ENCODE measurements around the gene NCKAP5.

The NCKAP5 gene

GRCh38 chr2:132741754-132742153, 826.5 kb downstream of the NCKAP5 start:
- TF ChIP-seq CTCF (IDR thresholded peaks at IDR 0.05; ENCODE audit: control insufficient read depth, extremely low read depth, insufficient read depth) = no peak
- H3K4me3 ChIP-seq (ENCODE audit: low read depth, low read length) = no peak overlapping the region
- DNase-seq (ENCODE audit: low read depth) = no peak

- TF ChIP-seq CTCF (IDR thresholded peaks at IDR 0.05; ENCODE audit: control insufficient read depth, extremely low read depth, insufficient read depth) = no peak
- H3K4me3 ChIP-seq (ENCODE audit: low read depth, low read length) = no peak overlapping the region
- no peak for DNase-seq (ENCODE audit: low read depth)
These were observed 828.1 kb downstream of the NCKAP5 start for GRCh38 chr2:132740081-132740720.

GRCh38 chr2:132738223-132738622, 830.0 kb downstream of the NCKAP5 start:
- no peak overlapping the region for H3K4me3 ChIP-seq (ENCODE audit: low read depth, low read length)
- DNase-seq (ENCODE audit: low read depth) = no peak
- TF ChIP-seq CTCF (IDR thresholded peaks at IDR 0.05; ENCODE audit: control insufficient read depth, extremely low read depth, insufficient read depth) = no peak

GRCh38 chr2:132736059-132736458, 832.2 kb downstream of the NCKAP5 start:
- no peak for DNase-seq (ENCODE audit: low read depth)
- H3K4me3 ChIP-seq (ENCODE audit: low read depth, low read length) = no peak overlapping the region
- TF ChIP-seq CTCF (IDR thresholded peaks at IDR 0.05; ENCODE audit: control insufficient read depth, extremely low read depth, insufficient read depth) = no peak

GRCh38 chr2:132734961-132735360, 833.3 kb downstream of the NCKAP5 start:
- H3K4me3 ChIP-seq (ENCODE audit: low read depth, low read length) = no peak overlapping the region
- DNase-seq (ENCODE audit: low read depth) = no peak
- no peak for TF ChIP-seq CTCF (IDR thresholded peaks at IDR 0.05; ENCODE audit: control insufficient read depth, extremely low read depth, insufficient read depth)

GRCh38 chr2:132733094-132733493, 835.2 kb downstream of the NCKAP5 start:
- no peak for TF ChIP-seq CTCF (IDR thresholded peaks at IDR 0.05; ENCODE audit: control insufficient read depth, extremely low read depth, insufficient read depth)
- DNase-seq (ENCODE audit: low read depth) = no peak
- H3K4me3 ChIP-seq (ENCODE audit: low read depth, low read length) = no peak overlapping the region

- TF ChIP-seq CTCF (IDR thresholded peaks at IDR 0.05; ENCODE audit: control insufficient read depth, extremely low read depth, insufficient read depth) = no peak
- H3K4me3 ChIP-seq (ENCODE audit: low read depth, low read length) = no peak overlapping the region
- no peak for DNase-seq (ENCODE audit: low read depth)
These were observed 835.6 kb downstream of the NCKAP5 start for GRCh38 chr2:132732694-132733093.

All from LNCaP clone FGC (cell line).